Mesothelial cell of epicardium (in vitro differentiated cells): Measurements from ENCODE around the gene SHROOM2. TPM values are rescaled to one million over a fixed set of nuclear protein-coding genes. Genes with fewer than 3 reads are reported as not detected.

ENCODE experiments used
- DNase-seq, 2 experiments: peaks; one replicate each; pipeline ENCODE4 v3.0.0; 2021; ENCODE audit warnings: low spot score in 2 of 2; ENCODE audit not compliant: unreplicated experiment in 2 of 2
- H3K27ac Mint-ChIP-seq: 2 replicates; pipeline ENCODE4 v1.8.0; 2021; ENCODE audit warnings: mixed read lengths
- H3K27me3 Mint-ChIP-seq: 2 replicates; pipeline ENCODE4 v1.8.0; 2021; ENCODE audit warnings: low read depth, mixed read lengths
- H3K36me3 Mint-ChIP-seq: 2 replicates; pipeline ENCODE4 v1.8.0; 2021; ENCODE audit warnings: mixed read lengths
- H3K4me1 Mint-ChIP-seq: 2 replicates; pipeline ENCODE4 v1.8.0; 2021; ENCODE audit warnings: mixed read lengths
- H3K4me3 Mint-ChIP-seq: 2 replicates; pipeline ENCODE4 v1.8.0; 2021; ENCODE audit warnings: mild to moderate bottlenecking, moderate library complexity, mixed read lengths
- H3K9me3 Mint-ChIP-seq: 2 replicates; pipeline ENCODE4 v1.8.0; 2021; ENCODE audit warnings: mixed read lengths
- total RNA-seq: library from RNA; stranded (reverse); gene quantifications from 3 replicates; pipeline ENCODE4 v1.2.1, GENCODE V29; 2021
- TF ChIP-seq, protein P1 (sequence below): fragments of 200-600 bp; sonication (generic); IDR thresholded peaks from one replicate; pipeline ENCODE4 v1.5.0; 2021; ENCODE audit warnings: antibody characterized with exemption; ENCODE audit not compliant: unreplicated experiment

Gene SHROOM2
- total RNA-seq, 1 donor from 2014 or later: 13.5 TPM

DNA sequence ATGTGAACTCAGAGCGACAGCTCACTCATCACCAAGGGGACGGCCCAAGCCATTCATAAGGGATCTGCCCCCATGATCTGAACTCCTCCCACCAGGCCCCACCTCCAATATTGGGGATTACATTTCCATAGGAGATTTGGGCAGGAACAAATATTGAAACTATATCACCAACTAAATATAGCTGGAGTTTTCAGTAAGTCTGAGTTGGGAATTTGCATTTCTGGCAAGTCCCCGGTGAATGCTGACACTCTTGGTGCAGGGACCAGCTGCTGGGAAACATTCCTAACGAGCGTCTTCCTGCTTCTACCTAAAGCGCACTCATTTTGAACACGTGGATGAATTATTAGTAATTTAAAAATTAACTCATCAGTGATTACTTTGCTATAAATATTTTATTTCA lies 194.2 kb downstream of the SHROOM2 start:
- Mint-ChIP-seq H3K27me3 (no peaks in the 10 kb centered on the region), H3K4me1 (peaks cover 3% of the 10 kb centered on the region), H3K9me3 (peaks cover 34% of the 10 kb centered on the region), H3K36me3 (peaks cover 4% of the 10 kb centered on the region), H3K4me3 (no peak overlapping the region), H3K27ac (no peak overlapping the region)
- no peak for DNase-seq
- TF ChIP-seq, protein P1, sequence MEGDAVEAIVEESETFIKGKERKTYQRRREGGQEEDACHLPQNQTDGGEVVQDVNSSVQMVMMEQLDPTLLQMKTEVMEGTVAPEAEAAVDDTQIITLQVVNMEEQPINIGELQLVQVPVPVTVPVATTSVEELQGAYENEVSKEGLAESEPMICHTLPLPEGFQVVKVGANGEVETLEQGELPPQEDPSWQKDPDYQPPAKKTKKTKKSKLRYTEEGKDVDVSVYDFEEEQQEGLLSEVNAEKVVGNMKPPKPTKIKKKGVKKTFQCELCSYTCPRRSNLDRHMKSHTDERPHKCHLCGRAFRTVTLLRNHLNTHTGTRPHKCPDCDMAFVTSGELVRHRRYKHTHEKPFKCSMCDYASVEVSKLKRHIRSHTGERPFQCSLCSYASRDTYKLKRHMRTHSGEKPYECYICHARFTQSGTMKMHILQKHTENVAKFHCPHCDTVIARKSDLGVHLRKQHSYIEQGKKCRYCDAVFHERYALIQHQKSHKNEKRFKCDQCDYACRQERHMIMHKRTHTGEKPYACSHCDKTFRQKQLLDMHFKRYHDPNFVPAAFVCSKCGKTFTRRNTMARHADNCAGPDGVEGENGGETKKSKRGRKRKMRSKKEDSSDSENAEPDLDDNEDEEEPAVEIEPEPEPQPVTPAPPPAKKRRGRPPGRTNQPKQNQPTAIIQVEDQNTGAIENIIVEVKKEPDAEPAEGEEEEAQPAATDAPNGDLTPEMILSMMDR: no peak

DNA sequence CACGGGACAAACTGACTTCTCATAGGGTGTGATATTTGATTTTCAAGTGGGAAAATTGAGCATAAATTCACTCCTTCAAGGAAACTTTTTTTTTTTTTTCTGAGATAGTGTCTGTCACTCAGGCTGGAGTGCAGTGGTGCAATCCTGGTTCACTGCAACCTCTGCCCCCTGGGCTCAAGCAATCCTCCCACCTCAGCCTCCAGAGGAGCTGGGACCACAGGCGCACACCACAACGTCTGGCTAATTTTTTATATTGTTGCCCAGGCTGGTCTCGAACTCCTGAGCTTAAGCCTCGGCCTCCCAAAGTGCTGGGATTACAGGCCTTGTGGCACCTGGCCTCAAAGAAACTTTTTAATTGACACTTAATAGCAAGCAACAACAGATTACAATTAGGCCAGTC lies 194.7 kb downstream of the SHROOM2 start:
- Mint-ChIP-seq H3K27ac (no peak overlapping the region), H3K4me3 (no peak overlapping the region), H3K36me3 (peaks cover 2% of the 10 kb centered on the region), H3K9me3 (peaks cover 30% of the 10 kb centered on the region), H3K27me3 (no peaks in the 10 kb centered on the region), H3K4me1 (peaks cover 3% of the 10 kb centered on the region)
- DNase-seq: no peak
- TF ChIP-seq, protein P1: no peak

DNA sequence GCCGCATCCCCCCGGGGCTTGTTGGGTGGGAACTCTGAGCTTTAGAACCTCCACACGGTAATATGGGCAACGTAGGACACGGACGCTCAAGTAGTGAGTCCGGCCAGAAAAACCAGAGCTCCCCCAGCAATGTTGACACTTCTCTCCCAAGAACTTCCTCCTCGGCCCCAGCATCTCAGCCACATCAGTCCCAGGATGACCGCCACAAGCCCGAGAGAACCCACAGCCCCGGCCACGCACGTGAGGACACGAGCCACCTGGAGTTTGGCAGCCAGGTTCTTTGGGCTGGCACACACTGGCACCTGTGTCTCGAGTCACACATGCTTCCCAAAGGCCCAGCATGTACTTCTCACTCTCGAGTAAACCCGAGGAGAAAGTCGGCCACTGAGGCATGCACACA lies 197.2 kb downstream of the SHROOM2 start:
- peaks cover 2% of the 10 kb centered on the region for H3K36me3 Mint-ChIP-seq
- DNase-seq: no peak
- peaks cover 3% of the 10 kb centered on the region for H3K4me1 Mint-ChIP-seq
- TF ChIP-seq, protein P1: no peak
- H3K9me3 Mint-ChIP-seq: peaks cover 23% of the 10 kb centered on the region
- no peak overlapping the region for H3K27ac Mint-ChIP-seq
- H3K27me3 Mint-ChIP-seq: no peaks in the 10 kb centered on the region
- no peak overlapping the region for H3K4me3 Mint-ChIP-seq

DNA sequence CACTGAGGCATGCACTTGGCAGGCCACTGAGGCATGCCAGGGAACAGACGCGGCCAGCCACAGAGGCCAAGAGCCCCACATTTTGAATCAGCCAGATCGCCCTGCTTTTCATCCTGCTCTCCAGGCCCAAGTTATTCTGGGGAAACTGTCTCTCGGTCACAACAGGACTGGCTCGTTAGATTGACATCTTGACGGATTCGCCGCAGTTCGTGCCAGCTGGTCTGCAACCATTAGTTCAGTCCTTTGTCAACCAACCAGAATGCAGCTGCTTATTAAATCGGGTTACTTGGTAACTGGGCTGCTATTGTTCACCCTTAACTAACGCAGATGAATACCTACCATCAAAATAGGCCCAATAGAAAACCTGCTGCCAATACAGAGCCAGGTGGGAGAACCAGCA lies 197.6 kb downstream of the SHROOM2 start:
- H3K4me1 Mint-ChIP-seq: peaks cover 3% of the 10 kb centered on the region
- no peak overlapping the region for H3K27ac Mint-ChIP-seq
- H3K9me3 Mint-ChIP-seq: peaks cover 21% of the 10 kb centered on the region
- no peak for DNase-seq
- TF ChIP-seq, protein P1: no peak
- H3K4me3 Mint-ChIP-seq: no peak overlapping the region
- H3K36me3 Mint-ChIP-seq: peaks cover 2% of the 10 kb centered on the region
- no peaks in the 10 kb centered on the region for H3K27me3 Mint-ChIP-seq

DNA sequence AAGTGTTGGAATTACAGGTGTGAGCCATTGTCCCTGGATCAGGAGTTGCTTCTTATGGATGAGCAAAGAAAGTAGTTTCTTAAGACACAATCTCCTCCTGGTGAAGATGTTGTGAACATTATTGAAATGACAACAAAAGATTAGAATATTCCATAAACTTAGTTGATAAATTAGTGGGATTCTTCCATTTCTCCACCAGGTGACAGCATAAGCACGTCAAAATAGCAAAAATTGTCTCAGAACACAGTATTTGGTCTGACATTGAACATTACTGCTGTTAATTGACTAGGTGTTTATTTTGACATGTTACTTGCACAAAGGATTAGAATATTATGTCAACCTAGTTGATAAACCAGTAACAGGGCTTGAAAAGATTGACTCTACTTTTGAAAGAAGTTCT lies 202.5 kb downstream of the SHROOM2 start:
- no peaks in the 10 kb centered on the region for H3K4me1 Mint-ChIP-seq
- no peaks in the 10 kb centered on the region for H3K27me3 Mint-ChIP-seq
- no peak for DNase-seq
- H3K27ac Mint-ChIP-seq: no peak overlapping the region
- peaks cover 10% of the 10 kb centered on the region for H3K9me3 Mint-ChIP-seq
- TF ChIP-seq, protein P1: peak; percentile 51
- peaks cover 2% of the 10 kb centered on the region for H3K36me3 Mint-ChIP-seq
- H3K4me3 Mint-ChIP-seq: no peak overlapping the region

DNA sequence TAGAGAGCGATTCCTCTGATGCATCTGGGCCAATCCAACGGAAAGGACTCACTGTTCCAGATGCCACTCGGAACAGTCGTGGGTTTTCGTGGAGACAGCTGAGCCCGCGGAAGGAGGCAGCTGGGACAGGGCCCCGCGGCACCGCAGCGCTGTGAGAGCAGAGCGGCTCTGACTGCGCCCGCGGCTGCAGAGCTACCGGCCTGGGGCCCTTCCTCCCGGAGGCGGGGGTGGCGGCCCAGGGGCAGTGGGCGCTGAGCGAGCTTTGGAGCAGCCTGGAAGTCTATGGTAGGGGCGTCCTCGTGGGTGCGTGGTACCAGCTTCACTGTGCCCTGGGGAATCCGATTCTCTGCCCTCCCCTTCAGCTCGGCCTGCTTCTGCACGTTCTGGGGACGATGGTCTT lies 205.8 kb downstream of the SHROOM2 start:
- no peaks in the 10 kb centered on the region for H3K36me3 Mint-ChIP-seq
- TF ChIP-seq, protein P1: no peak

More for the DNA sequence above, 205.8 kb downstream of the SHROOM2 start:
- Mint-ChIP-seq H3K27ac (no peak overlapping the region), H3K4me3 (no peak overlapping the region), H3K27me3 (no peaks in the 10 kb centered on the region), H3K9me3 (peaks cover 5% of the 10 kb centered on the region), H3K4me1 (no peaks in the 10 kb centered on the region)
- DNase-seq: no peak
